ENCODE data around the gene KANSL1. TPM values are rescaled to one million over a fixed set of nuclear protein-coding genes. Genes with fewer than 3 reads are reported as not detected.
"Not testable (repeated sequence)": the region's sequence is repeated elsewhere in the genome, so short reads cannot be mapped to it uniquely, and the experiment has no call there.

Gene KANSL1
- total and polyA plus RNA-seq, 3 experiments from 2014 or later, result 20.9 to 70.7 (median 69.2) TPM

DNA sequence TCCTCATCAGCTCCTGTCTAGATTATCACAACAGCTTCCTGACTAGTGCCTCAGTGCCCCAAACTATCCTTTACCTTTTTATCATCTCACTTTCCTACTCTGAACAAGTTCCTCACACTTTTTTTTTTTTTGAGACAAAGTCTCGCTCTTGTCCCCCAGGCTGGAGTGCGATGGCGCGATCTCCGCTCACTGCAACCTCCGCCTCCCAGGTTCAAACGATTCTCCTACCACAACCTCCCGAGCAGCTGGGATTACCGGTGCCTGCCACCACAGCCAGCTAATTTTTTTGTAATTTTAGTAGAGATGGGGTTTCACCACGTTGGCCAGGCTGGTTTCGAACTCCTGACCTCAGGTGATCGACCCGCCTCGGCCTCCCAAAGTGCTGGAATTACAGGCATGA, 11.9 kb downstream of the KANSL1 start:
- peak overlapping the region; percentile 8 to 49 (median 25) for H3K4me3 Mint-ChIP-seq
- not testable (repeated sequence) for H3K36me3 ChIP-seq (ENCODE audit: insufficient read depth, low read length); H3K27me3 Mint-ChIP-seq; H3K27me3 ChIP-seq (ENCODE audit: insufficient read depth, low read length, poor library complexity, severe bottlenecking); H3K9me3 ChIP-seq (ENCODE audit: low read length); H3K27ac ChIP-seq (ENCODE audit: low read depth, low read length); DNase-seq; H3K9me3 Mint-ChIP-seq; H3K4me3 ChIP-seq (ENCODE audit: low read length)
- H3K27ac Mint-ChIP-seq, result peak overlapping the region; percentile 10 to 72 (median 56)
- POLR2A ChIA-PET, result interaction anchor here (0.5 to 1.4 kb wide), 2 partner anchors 9 to 12 kb away, joined by 4 to 6 read pairs; partner anchors contain the start of gene KANSL1
- CTCF ChIA-PET, result interaction anchor here (1.9 to 2.9 kb wide), 4 partner anchors 12 to 137 kb away, joined by 4 to 10 read pairs (median 8); partner anchors contain the start of gene KANSL1
- H3K4me1 ChIP-seq (ENCODE audit: insufficient read depth, low read length), result peaks cover 88% of the 10 kb centered on the region
- H3K36me3 Mint-ChIP-seq, result peaks cover 0 to 18% (median 4%) of the 10 kb centered on the region in 3 donors
- peaks cover 84 to 99% (median 98%) of the 10 kb centered on the region in 3 donors for H3K4me1 Mint-ChIP-seq

DNA sequence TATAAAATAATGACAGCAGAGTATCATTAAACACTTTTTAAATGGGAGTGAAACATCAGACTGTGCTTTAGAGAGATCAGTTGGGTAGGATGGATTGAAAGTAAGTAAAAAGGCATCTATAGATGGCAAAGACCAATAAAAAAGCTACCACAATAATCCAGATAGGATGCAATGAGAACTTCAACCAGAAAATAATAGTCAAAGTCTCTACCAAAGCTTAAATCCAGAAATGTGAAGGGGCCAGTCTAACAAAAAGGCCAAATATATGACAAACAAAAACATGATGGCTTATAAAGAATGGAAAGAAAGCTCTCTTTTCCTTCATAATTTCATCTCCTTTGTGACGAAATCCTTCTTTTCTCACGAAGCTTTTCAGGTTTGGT, 12.3 kb downstream of the KANSL1 start:
- no peaks in the 10 kb centered on the region for H3K36me3 ChIP-seq (ENCODE audit: insufficient read depth, low read length)
- Mint-ChIP-seq H3K27ac (peak overlapping the region; percentile 10 to 72 (median 50)), H3K4me3 (peak overlapping the region in 6 of 7 donors; percentile 8 to 49 (median 28)), H3K36me3 (peaks cover 0 to 20% (median 4%) of the 10 kb centered on the region in 3 donors), H3K9me3 (no peaks in the 10 kb centered on the region), H3K27me3 (no peaks in the 10 kb centered on the region), H3K4me1 (peaks cover 85 to 99% (median 98%) of the 10 kb centered on the region in 3 donors)
- no peak overlapping the region for H3K27ac ChIP-seq (ENCODE audit: low read depth, low read length)
- peaks cover 88% of the 10 kb centered on the region for H3K4me1 ChIP-seq (ENCODE audit: insufficient read depth, low read length)
- DNase-seq, result no peak
- POLR2A ChIA-PET, result interaction anchor here (0.5 to 1.4 kb wide), 2 partner anchors 9 to 12 kb away, joined by 4 to 6 read pairs; partner anchors contain the start of gene KANSL1
- H3K9me3 ChIP-seq (ENCODE audit: low read length), result no peaks in the 10 kb centered on the region
- H3K27me3 ChIP-seq (ENCODE audit: insufficient read depth, low read length, poor library complexity, severe bottlenecking), result no peaks in the 10 kb centered on the region
- no peak overlapping the region for H3K4me3 ChIP-seq (ENCODE audit: low read length)
- CTCF ChIA-PET, result interaction anchor here (2.3 to 2.9 kb wide), 2 partner anchors 32 to 136 kb away, joined by 8 read pairs; no protein-coding TSS in a partner anchor

DNA sequence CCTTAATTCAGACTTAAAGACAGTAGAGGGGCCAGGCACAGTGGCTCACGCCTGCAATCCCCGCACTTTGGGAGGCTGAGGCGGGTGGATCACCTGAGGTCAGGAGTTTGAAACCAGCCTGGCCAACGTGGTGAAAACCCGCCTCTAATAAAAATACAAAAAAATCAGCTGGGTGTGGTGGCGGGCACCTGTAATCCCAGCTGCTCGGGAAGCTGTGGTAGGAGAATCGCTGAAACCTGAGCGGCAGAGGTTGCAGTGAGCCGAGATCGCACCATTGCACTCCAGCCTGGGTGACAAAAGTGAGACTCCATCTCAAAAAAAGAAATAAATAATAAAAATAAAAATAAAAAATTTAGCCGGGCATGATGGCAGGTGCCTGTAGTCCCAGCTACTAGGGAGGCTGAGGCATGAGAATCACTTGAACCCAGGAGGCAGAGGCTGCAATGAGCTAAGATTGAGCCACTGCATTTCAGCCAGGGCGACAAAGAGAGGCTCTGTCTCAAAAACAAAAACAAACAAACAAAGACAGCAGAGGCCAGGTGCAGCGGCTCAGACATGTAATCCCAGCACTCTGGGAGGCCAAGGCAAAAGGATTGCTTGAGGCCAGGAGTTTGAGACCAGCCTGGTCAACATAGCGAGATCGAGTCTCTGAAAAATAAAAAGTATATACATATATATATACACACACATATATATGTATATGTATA, 12.9 kb downstream of the KANSL1 start:
- H3K4me1 ChIP-seq (ENCODE audit: insufficient read depth, low read length), result peaks cover 85% of the 10 kb centered on the region
- CTCF ChIA-PET, result interaction anchor here (1.2 to 2.9 kb wide), 5 partner anchors 11 to 136 kb away, joined by 4 to 8 read pairs (median 7); partner anchors contain the start of gene KANSL1
- POLR2A ChIA-PET, result interaction anchor here (0.5 to 1.4 kb wide), 2 partner anchors 10 to 13 kb away, joined by 4 to 6 read pairs; partner anchors contain the start of gene KANSL1
- not testable (repeated sequence) for H3K4me3 ChIP-seq (ENCODE audit: low read length); H3K27me3 Mint-ChIP-seq; H3K27ac ChIP-seq (ENCODE audit: low read depth, low read length); H3K9me3 ChIP-seq (ENCODE audit: low read length); H3K36me3 ChIP-seq (ENCODE audit: insufficient read depth, low read length); H3K27me3 ChIP-seq (ENCODE audit: insufficient read depth, low read length, poor library complexity, severe bottlenecking); DNase-seq; H3K9me3 Mint-ChIP-seq
- H3K4me3 Mint-ChIP-seq, result peak overlapping the region in 2 of 7 donors; percentile 6 to 76
- peaks cover 0 to 17% (median 4%) of the 10 kb centered on the region in 3 donors for H3K36me3 Mint-ChIP-seq
- H3K27ac Mint-ChIP-seq, result peak overlapping the region in 3 of 8 donors; percentile 36 to 72 (median 40)
- H3K4me1 Mint-ChIP-seq, result peaks cover 84 to 99% (median 98%) of the 10 kb centered on the region in 3 donors

DNA sequence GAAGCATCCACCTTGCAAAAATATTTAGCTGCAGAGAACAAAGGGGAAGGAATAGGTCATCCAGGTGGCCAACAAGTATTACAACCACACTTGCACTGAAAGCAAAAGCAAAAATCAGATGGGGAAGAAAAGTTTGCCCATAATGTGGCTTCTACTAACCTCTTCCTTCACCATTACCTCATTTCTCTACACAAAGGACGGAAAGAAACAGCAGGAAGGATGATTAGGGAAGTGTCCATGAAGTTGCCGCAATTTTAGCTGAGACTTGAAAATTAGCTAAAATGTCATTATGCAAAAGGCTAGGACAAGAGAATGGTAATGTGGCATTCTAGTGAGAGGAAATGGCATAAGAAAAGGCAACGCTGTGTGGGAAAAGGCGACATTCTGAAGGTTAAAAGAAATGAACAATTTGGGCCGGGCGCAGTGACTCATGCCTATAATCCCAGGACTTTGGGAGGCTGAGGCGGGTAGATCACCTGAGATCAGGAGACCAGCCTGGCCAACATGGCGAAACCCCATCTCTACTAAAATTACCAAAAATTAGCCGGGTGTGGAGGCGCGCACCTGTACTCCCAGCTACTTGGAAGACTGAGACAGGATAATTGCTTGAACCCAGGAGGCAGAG, 13.7 kb downstream of the KANSL1 start:
- ChIA-PET POLR2A (interaction anchor here (0.5 to 1.1 kb wide), 4 partner anchors 12 to 92 kb away, joined by 3 to 4 read pairs (median 4); partner anchors contain the start of gene KANSL1), CTCF (interaction anchor here (0.7 to 2.3 kb wide), 5 partner anchors 10 to 177 kb away, joined by 3 to 8 read pairs (median 4); partner anchors contain the start of gene KANSL1)
- Mint-ChIP-seq H3K27me3 (no peaks in the 10 kb centered on the region), H3K36me3 (peaks cover 0 to 19% (median 4%) of the 10 kb centered on the region in 3 donors), H3K9me3 (no peaks in the 10 kb centered on the region), H3K4me3 (peak overlapping the region; percentile 8 to 76 (median 65)), H3K4me1 (peaks cover 77 to 98% (median 94%) of the 10 kb centered on the region in 3 donors), H3K27ac (peak overlapping the region; percentile 36 to 94 (median 64))
- H3K4me3 ChIP-seq (ENCODE audit: low read length), result no peak overlapping the region
- no peaks in the 10 kb centered on the region for H3K27me3 ChIP-seq (ENCODE audit: insufficient read depth, low read length, poor library complexity, severe bottlenecking)
- H3K4me1 ChIP-seq (ENCODE audit: insufficient read depth, low read length), result peaks cover 78% of the 10 kb centered on the region
- no peak overlapping the region for H3K27ac ChIP-seq (ENCODE audit: low read depth, low read length)
- no peaks in the 10 kb centered on the region for H3K36me3 ChIP-seq (ENCODE audit: insufficient read depth, low read length)
- no peak for DNase-seq
- H3K9me3 ChIP-seq (ENCODE audit: low read length), result no peaks in the 10 kb centered on the region

DNA sequence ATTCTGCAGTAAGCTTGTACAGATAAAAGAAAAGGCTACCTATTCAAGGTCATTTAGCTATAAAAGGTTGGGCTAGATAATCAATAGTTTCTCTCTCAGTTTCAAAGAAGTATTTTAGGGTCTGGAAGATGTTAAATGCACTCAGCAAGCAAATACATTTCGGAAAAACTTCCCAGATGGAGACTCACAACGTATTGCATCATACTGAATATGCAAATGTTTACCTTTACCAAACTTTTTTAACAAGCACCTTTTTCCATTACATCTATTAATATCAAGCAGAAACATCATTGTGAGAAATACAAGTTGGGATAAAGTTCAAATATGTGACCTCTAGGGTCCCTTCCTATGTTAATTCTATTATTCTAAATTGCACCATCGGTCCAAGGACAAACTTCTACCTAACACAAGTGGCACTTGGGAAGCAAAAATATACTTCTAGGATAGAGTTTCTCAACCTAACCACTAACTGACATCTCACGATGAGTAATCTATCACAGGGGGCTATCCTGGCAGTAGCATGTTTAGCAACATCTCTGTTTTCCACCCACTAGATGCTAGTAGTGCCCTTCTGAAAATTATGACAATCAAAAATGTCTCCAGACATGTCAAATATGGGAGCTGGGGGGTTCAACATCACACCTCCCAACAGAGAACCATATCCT, 14.5 kb downstream of the KANSL1 start:
- CTCF ChIA-PET, result interaction anchor here (0.7 to 2.2 kb wide), 4 partner anchors 9 to 177 kb away, joined by 3 to 10 read pairs (median 6); partner anchors contain the start of gene KANSL1
- Mint-ChIP-seq H3K27me3 (no peaks in the 10 kb centered on the region), H3K27ac (peak overlapping the region; percentile 14 to 80 (median 64)), H3K4me3 (peak overlapping the region; percentile 8 to 71 (median 58)), H3K4me1 (peaks cover 72 to 98% (median 94%) of the 10 kb centered on the region in 3 donors), H3K9me3 (no peaks in the 10 kb centered on the region), H3K36me3 (peaks cover 0 to 20% (median 4%) of the 10 kb centered on the region in 3 donors)
- no peaks in the 10 kb centered on the region for H3K9me3 ChIP-seq (ENCODE audit: low read length)
- no peaks in the 10 kb centered on the region for H3K36me3 ChIP-seq (ENCODE audit: insufficient read depth, low read length)
- no peak overlapping the region for H3K27ac ChIP-seq (ENCODE audit: low read depth, low read length)
- H3K4me1 ChIP-seq (ENCODE audit: insufficient read depth, low read length), result peaks cover 78% of the 10 kb centered on the region
- POLR2A ChIA-PET, result interaction anchor here (0.5 to 1.1 kb wide), 3 partner anchors 11 to 93 kb away, joined by 3 to 4 read pairs (median 4); partner anchors contain the start of gene KANSL1
- H3K4me3 ChIP-seq (ENCODE audit: low read length), result no peak overlapping the region
- H3K27me3 ChIP-seq (ENCODE audit: insufficient read depth, low read length, poor library complexity, severe bottlenecking), result no peaks in the 10 kb centered on the region
- DNase-seq, result no peak

DNA sequence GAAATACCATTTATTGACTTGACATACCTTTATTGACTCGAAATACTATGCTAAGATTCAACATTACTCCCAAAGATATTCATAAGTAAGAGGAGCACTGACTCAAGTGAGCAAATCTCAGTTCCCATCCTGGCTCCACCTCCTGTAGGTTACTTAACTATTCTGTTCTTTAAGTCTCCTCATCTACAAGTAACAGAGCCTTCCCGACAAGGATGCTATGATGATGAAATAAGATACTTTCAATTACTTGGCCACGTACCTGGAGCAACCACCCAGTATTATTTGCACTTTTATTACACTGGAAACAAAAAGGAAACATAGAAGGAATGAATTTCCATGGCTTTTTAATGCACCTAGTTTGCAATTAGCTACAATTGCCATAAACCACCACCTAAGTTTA, 16.3 kb downstream of the KANSL1 start:
- Mint-ChIP-seq H3K9me3 (no peaks in the 10 kb centered on the region), H3K36me3 (peaks cover 0 to 31% (median 4%) of the 10 kb centered on the region in 3 donors), H3K27me3 (no peaks in the 10 kb centered on the region), H3K4me1 (peaks cover 69 to 98% (median 92%) of the 10 kb centered on the region in 3 donors), H3K4me3 (peak overlapping the region in 5 of 7 donors; percentile 2 to 76 (median 17)), H3K27ac (peak overlapping the region in 5 of 8 donors; percentile 18 to 70 (median 36))
- H3K4me3 ChIP-seq (ENCODE audit: low read length), result no peak overlapping the region
- ChIA-PET CTCF (interaction anchor here (2.2 to 2.7 kb wide), 2 partner anchors 9 to 16 kb away, joined by 8 to 10 read pairs; partner anchors contain the start of gene KANSL1), POLR2A (interaction anchor here (1.2 kb wide), 1 partner anchor 16 kb away, joined by 3 read pairs; the partner anchor contains the start of gene KANSL1)
- H3K27me3 ChIP-seq (ENCODE audit: insufficient read depth, low read length, poor library complexity, severe bottlenecking), result no peaks in the 10 kb centered on the region
- H3K36me3 ChIP-seq (ENCODE audit: insufficient read depth, low read length), result no peaks in the 10 kb centered on the region
- DNase-seq, result no peak
- H3K27ac ChIP-seq (ENCODE audit: low read depth, low read length), result no peak overlapping the region
- peaks cover 78% of the 10 kb centered on the region for H3K4me1 ChIP-seq (ENCODE audit: insufficient read depth, low read length)
- no peaks in the 10 kb centered on the region for H3K9me3 ChIP-seq (ENCODE audit: low read length)

DNA sequence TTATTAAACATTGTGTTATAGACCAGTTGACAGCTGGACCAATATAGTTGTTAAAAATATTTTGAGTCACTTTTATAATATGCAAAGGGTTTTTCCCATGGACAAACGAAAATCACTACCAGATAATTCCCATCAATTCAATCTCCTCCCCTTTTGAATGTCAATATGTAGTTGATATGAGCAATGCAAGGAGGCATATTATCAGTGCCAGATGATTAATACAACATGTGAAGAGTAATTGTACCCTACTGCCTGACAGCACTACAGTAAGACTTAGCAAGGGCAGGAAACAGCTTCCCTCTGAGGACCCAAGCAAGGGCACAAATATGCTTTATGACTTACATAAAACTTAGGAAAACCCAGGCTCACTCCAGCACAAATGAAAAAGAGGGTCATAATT, 17.3 kb downstream of the KANSL1 start:
- Mint-ChIP-seq H3K4me1 (peaks cover 69 to 98% (median 92%) of the 10 kb centered on the region in 3 donors), H3K9me3 (no peaks in the 10 kb centered on the region), H3K27ac (peak overlapping the region; percentile 13 to 82 (median 54)), H3K4me3 (peak overlapping the region in 5 of 7 donors; percentile 2 to 91 (median 19)), H3K36me3 (peaks cover 0 to 39% (median 9%) of the 10 kb centered on the region in 3 donors), H3K27me3 (no peaks in the 10 kb centered on the region)
- Histone ChIP-seq H3K27me3 (ENCODE audit: insufficient read depth, low read length, poor library complexity, severe bottlenecking) (no peaks in the 10 kb centered on the region), H3K4me1 (ENCODE audit: insufficient read depth, low read length) (peaks cover 79% of the 10 kb centered on the region), H3K9me3 (ENCODE audit: low read length) (no peaks in the 10 kb centered on the region), H3K4me3 (ENCODE audit: low read length) (no peak overlapping the region), H3K36me3 (ENCODE audit: insufficient read depth, low read length) (peaks cover 11% of the 10 kb centered on the region), H3K27ac (ENCODE audit: low read depth, low read length) (no peak overlapping the region)
- no peak for DNase-seq
- POLR2A ChIA-PET, result interaction anchor here (1.1 kb wide), 1 partner anchor 11 kb away, joined by 3 read pairs; no protein-coding TSS in a partner anchor
- CTCF ChIA-PET, result interaction anchor here (0.9 to 2.7 kb wide), 3 partner anchors 11 to 37 kb away, joined by 3 to 8 read pairs (median 3); partner anchors contain the start of gene KANSL1

Measured in CD8-positive, alpha-beta memory T cell (primary cell).